Measurements from ENCODE around the gene ATF7IP2.

- TF ChIP-seq, protein P1, sequence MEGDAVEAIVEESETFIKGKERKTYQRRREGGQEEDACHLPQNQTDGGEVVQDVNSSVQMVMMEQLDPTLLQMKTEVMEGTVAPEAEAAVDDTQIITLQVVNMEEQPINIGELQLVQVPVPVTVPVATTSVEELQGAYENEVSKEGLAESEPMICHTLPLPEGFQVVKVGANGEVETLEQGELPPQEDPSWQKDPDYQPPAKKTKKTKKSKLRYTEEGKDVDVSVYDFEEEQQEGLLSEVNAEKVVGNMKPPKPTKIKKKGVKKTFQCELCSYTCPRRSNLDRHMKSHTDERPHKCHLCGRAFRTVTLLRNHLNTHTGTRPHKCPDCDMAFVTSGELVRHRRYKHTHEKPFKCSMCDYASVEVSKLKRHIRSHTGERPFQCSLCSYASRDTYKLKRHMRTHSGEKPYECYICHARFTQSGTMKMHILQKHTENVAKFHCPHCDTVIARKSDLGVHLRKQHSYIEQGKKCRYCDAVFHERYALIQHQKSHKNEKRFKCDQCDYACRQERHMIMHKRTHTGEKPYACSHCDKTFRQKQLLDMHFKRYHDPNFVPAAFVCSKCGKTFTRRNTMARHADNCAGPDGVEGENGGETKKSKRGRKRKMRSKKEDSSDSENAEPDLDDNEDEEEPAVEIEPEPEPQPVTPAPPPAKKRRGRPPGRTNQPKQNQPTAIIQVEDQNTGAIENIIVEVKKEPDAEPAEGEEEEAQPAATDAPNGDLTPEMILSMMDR (conservative IDR thresholded peaks at IDR 0.05; ENCODE audit: low read length) = no peak
- TF ChIP-seq EZH2phosphoT487 (IDR thresholded peaks at IDR 0.05; ENCODE audit: borderline replicate concordance, low read depth, low read length) = no peak
These were observed 132.0 kb downstream of the ATF7IP2 start for GRCh38 chr16:10517868-10518267.
